DOHH2 (cell line): ENCODE data around the gene PKD2.

Experiments
- CTCF ChIP-seq: fragments of 200-600 bp; sonication (generic); IDR thresholded peaks from one replicate; pipeline ENCODE4 v1.5.1; 2014; ENCODE audit warnings: antibody characterized with exemption, mild to moderate bottlenecking, low read depth, low read length; ENCODE audit not compliant: poor library complexity, severe bottlenecking
- EZH2phosphoT487 ChIP-seq: fragments of 200-600 bp; sonication (generic); IDR thresholded peaks from 2 replicates; pipeline ENCODE4 v1.6.1; 2017; ENCODE audit warnings: borderline replicate concordance, mild to moderate bottlenecking, antibody characterized with exemption, low read length, moderate library complexity, mixed read lengths

GRCh38 chr4:88017516-88018297 is 10.3 kb downstream of the PKD2 start:
- TF ChIP-seq CTCF (no peak), EZH2phosphoT487 (no peak)
